Peyer's patch (tissue), 4 donors: Measurements from ENCODE around the gene MPPED2. TPM values are rescaled to one million over a fixed set of nuclear protein-coding genes. Genes with fewer than 3 reads are reported as not detected.

Experiments
- DNase-seq, 3 donors: peaks; one replicate each; pipeline ENCODE4 v3.0.0-alpha.2; 2017 to 2019
- H3K27ac ChIP-seq, 4 donors: fragments of 200-600 bp; sonication (generic); one replicate each; pipeline ENCODE4 v1.5.1; 2016 to 2019
- H3K27me3 ChIP-seq, 2 donors: fragments of 200-600 bp; sonication (generic); one replicate each; pipeline ENCODE4 v1.5.1; 2019
- H3K36me3 ChIP-seq, 3 donors: fragments of 200-600 bp; sonication (generic); one replicate each; pipeline ENCODE4 v1.5.1; 2016 to 2019
- H3K4me1 ChIP-seq, 4 donors: fragments of 200-600 bp; sonication (generic); one replicate each; pipeline ENCODE4 v1.5.1; 2016 to 2019
- H3K4me3 ChIP-seq, 4 donors: fragments of 200-600 bp; sonication (generic); 1 replicate in 3 of 4; 2 replicates in 1 of 4; pipeline ENCODE4 v1.5.1; 2016 to 2019; ENCODE audit warnings: mild to moderate bottlenecking in 1 of 4
- H3K9me3 ChIP-seq, 4 donors: fragments of 200-600 bp; sonication (generic); one replicate each; pipeline ENCODE4 v1.5.1; 2016 to 2019; ENCODE audit warnings: mild to moderate bottlenecking in 1 of 4
- CTCF ChIP-seq, 6 experiments: fragments of 450-650 bp in 4 of 6; fragments of 200-600 bp in 2 of 6; sonication (generic) in 1 of 6; IDR thresholded peaks; one replicate each; pipeline ENCODE4 v1.5.1; 2017 to 2019; ENCODE audit warnings: antibody characterized with exemption in 6 of 6, mild to moderate bottlenecking in 3 of 6, moderate library complexity in 1 of 6
- POLR2A ChIP-seq, 2 donors: fragments of 450-650 bp; IDR thresholded peaks; one replicate each; pipeline ENCODE4 v1.5.1; 2017; ENCODE audit warnings: antibody characterized with exemption in 2 of 2, mild to moderate bottlenecking in 2 of 2, moderate library complexity in 2 of 2
- total RNA-seq, 4 donors: library from RNA; depleted of rRNA; stranded (reverse); fragments of >200 nt; gene quantifications; one replicate each; pipeline ENCODE4 v1.1.0, GENCODE V29; 2016

The MPPED2 gene
- total RNA-seq, 4 donors from 2014 or later = 1.5 TPM; not detected in 3

- Histone ChIP-seq H3K9me3 (no peaks in the 10 kb centered on the region), H3K27ac (no peak overlapping the region), H3K27me3 (no peaks in the 10 kb centered on the region), H3K36me3 (no peaks in the 10 kb centered on the region), H3K4me3 (no peak overlapping the region), H3K4me1 (no peaks in the 10 kb centered on the region)
- no peak for DNase-seq
- TF ChIP-seq CTCF (IDR thresholded peaks at IDR 0.05) (no peak), POLR2A (IDR thresholded peaks at IDR 0.05) (no peak)
These were observed 180.8 kb downstream of the MPPED2 start for GRCh38 chr11:30405385-30405784.

- Histone ChIP-seq H3K9me3 (no peaks in the 10 kb centered on the region), H3K27ac (no peak overlapping the region), H3K27me3 (no peaks in the 10 kb centered on the region), H3K4me3 (no peak overlapping the region), H3K36me3 (no peaks in the 10 kb centered on the region), H3K4me1 (no peaks in the 10 kb centered on the region)
- TF ChIP-seq POLR2A (IDR thresholded peaks at IDR 0.05) (no peak), CTCF (IDR thresholded peaks at IDR 0.05) (no peak)
- no peak for DNase-seq
These were observed 182.0 kb downstream of the MPPED2 start for GRCh38 chr11:30404136-30404535.

GRCh38 chr11:30395751-30396150, 190.4 kb downstream of the MPPED2 start:
- no peaks in the 10 kb centered on the region for H3K4me1 ChIP-seq
- peaks cover 0 to 3% (median 0%) of the 10 kb centered on the region in 4 donors for H3K9me3 ChIP-seq
- H3K27ac ChIP-seq = no peak overlapping the region
- DNase-seq = no peak
- H3K36me3 ChIP-seq = no peaks in the 10 kb centered on the region
- TF ChIP-seq CTCF (IDR thresholded peaks at IDR 0.05) (no peak), POLR2A (IDR thresholded peaks at IDR 0.05) (no peak)
- no peak overlapping the region for H3K4me3 ChIP-seq
- no peaks in the 10 kb centered on the region for H3K27me3 ChIP-seq

- H3K36me3 ChIP-seq = no peaks in the 10 kb centered on the region
- no peaks in the 10 kb centered on the region for H3K4me1 ChIP-seq
- no peak overlapping the region for H3K27ac ChIP-seq
- DNase-seq = no peak
- no peak for TF ChIP-seq POLR2A (IDR thresholded peaks at IDR 0.05)
- TF ChIP-seq CTCF (IDR thresholded peaks at IDR 0.05) = no peak
- no peak overlapping the region for H3K4me3 ChIP-seq
- no peaks in the 10 kb centered on the region for H3K27me3 ChIP-seq
- peaks cover 0 to 3% (median 0%) of the 10 kb centered on the region in 4 donors for H3K9me3 ChIP-seq
These were observed 193.1 kb downstream of the MPPED2 start for GRCh38 chr11:30393012-30393411.

GRCh38 chr11:30392221-30392784, 193.8 kb downstream of the MPPED2 start:
- Histone ChIP-seq H3K27ac (no peak overlapping the region), H3K27me3 (no peaks in the 10 kb centered on the region), H3K9me3 (peaks cover 0 to 3% (median 0%) of the 10 kb centered on the region in 4 donors), H3K36me3 (no peaks in the 10 kb centered on the region), H3K4me3 (no peak overlapping the region), H3K4me1 (no peaks in the 10 kb centered on the region)
- DNase-seq = no peak
- TF ChIP-seq CTCF (IDR thresholded peaks at IDR 0.05) = no peak
- no peak for TF ChIP-seq POLR2A (IDR thresholded peaks at IDR 0.05)

- DNase-seq = no peak
- no peaks in the 10 kb centered on the region for H3K36me3 ChIP-seq
- no peak overlapping the region for H3K27ac ChIP-seq
- H3K4me3 ChIP-seq = no peak overlapping the region
- H3K27me3 ChIP-seq = no peaks in the 10 kb centered on the region
- TF ChIP-seq CTCF (IDR thresholded peaks at IDR 0.05) = no peak
- no peak for TF ChIP-seq POLR2A (IDR thresholded peaks at IDR 0.05)
- no peaks in the 10 kb centered on the region for H3K4me1 ChIP-seq
- no peaks in the 10 kb centered on the region for H3K9me3 ChIP-seq
These were observed 197.2 kb downstream of the MPPED2 start for GRCh38 chr11:30388957-30389356.
